Keratinocyte (primary cell): ENCODE data around the gene MYBPC2.

ENCODE experiments used
- EZH2 ChIP-seq: IDR thresholded peaks from one replicate; pipeline ENCODE4 v1.6.1; 2012; ENCODE audit warnings: inconsistent platforms, mild to moderate bottlenecking, low read length, moderate library complexity
- TF ChIP-seq, protein P1 (sequence below), 3 experiments: IDR thresholded peaks in 1 of 3; conservative IDR thresholded peaks in 1 of 3; optimal IDR thresholded peaks in 1 of 3; 2 replicates in 2 of 3; 3 replicates in 1 of 3; pipeline versions ENCODE3 to v1.5.1; 2011; ENCODE audit warnings: low read length in 3 of 3, mild to moderate bottlenecking in 3 of 3, moderate library complexity in 2 of 3, control low read depth in 1 of 3, inconsistent platforms in 1 of 3; ENCODE audit not compliant: insufficient read depth in 2 of 3; ENCODE audit errors: extremely low read depth in 1 of 3

DNA sequence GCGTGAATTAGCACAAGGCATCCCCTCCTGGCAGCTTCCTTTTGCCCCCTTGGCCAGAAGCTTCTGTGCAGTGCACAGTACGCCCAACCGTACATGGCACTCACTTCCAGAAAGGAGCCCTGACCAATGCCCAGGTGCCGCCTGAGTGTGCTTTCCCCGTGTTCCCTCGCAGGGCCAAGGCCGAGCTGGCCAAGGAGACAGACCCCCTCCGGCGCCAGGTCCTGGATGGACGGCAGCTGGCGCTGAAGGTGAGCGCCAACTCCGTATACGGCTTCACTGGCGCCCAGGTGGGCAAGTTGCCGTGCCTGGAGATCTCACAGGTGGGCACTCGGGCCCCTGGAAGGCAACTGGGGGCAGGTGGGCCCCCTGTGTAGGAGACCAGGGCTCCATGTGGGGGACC, 23.3 kb upstream of the MYBPC2 start:
- TF ChIP-seq, protein P1, sequence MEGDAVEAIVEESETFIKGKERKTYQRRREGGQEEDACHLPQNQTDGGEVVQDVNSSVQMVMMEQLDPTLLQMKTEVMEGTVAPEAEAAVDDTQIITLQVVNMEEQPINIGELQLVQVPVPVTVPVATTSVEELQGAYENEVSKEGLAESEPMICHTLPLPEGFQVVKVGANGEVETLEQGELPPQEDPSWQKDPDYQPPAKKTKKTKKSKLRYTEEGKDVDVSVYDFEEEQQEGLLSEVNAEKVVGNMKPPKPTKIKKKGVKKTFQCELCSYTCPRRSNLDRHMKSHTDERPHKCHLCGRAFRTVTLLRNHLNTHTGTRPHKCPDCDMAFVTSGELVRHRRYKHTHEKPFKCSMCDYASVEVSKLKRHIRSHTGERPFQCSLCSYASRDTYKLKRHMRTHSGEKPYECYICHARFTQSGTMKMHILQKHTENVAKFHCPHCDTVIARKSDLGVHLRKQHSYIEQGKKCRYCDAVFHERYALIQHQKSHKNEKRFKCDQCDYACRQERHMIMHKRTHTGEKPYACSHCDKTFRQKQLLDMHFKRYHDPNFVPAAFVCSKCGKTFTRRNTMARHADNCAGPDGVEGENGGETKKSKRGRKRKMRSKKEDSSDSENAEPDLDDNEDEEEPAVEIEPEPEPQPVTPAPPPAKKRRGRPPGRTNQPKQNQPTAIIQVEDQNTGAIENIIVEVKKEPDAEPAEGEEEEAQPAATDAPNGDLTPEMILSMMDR (optimal IDR thresholded peaks at IDR 0.05 in 1 of 3, IDR thresholded peaks at IDR 0.05 in 1 of 3, conservative IDR thresholded peaks at IDR 0.05 in 1 of 3; ENCODE audit: extremely low read depth in 1 of 3, insufficient read depth in 2 of 3, low read length in 3 of 3), result no peak
- no peak for TF ChIP-seq EZH2
